PC-9 (cell line): ENCODE measurements around the gene KREMEN1.

Source experiments
- CTCF ChIP-seq: fragments of 200-600 bp; sonication (generic); conservative IDR thresholded peaks from 2 replicates; pipeline ENCODE4 v1.6.1; 2017; ENCODE audit warnings: mixed run types, antibody characterized with exemption, mild to moderate bottlenecking, moderate library complexity
- EZH2 ChIP-seq: fragments of 200-600 bp; sonication (generic); IDR thresholded peaks from 2 replicates; pipeline ENCODE4 v1.8.0; 2017; ENCODE audit warnings: antibody characterized with exemption, low read depth

GRCh38 chr22:29152045-29152953 lies 79.5 kb downstream of the KREMEN1 start:
- TF ChIP-seq CTCF (no peak), EZH2 (no peak)
